Pancreas (tissue), 10 donors: ENCODE measurements around the gene SPPL2A. TPM values are rescaled to one million over a fixed set of nuclear protein-coding genes. Genes with fewer than 3 reads are reported as not detected.
A peak's percentile ranks its signal among the peaks of the same experiment; 100 is the strongest.
"Not testable (repeated sequence)": the region's sequence is repeated elsewhere in the genome, so short reads cannot be mapped to it uniquely, and the experiment has no call there.

ENCODE experiments used
- ATAC-seq, 4 donors: fragments of 200-7000 bp; cut with Tn5 transposase; one replicate each; pipeline versions ENCODE4 v1.8.0 to v1.9.1; 2020; ENCODE audit warnings: mild to moderate bottlenecking in 4 of 4, moderate library complexity in 4 of 4
- DNase-seq, 6 donors: peaks; one replicate each; pipeline ENCODE4 v3.0.0-alpha.2; 2020
- FAIRE-seq: peaks from 2 replicates; lab custom pipeline; 2012; peaks lifted over from hg19 to GRCh38; lab: Jason Lieb, UNC
- H3K27ac ChIP-seq, 4 donors: fragments of 200-600 bp; sonication (generic); 1 replicate in 3 of 4; 2 replicates in 1 of 4; pipeline versions ENCODE4 v1.5.0 to v1.8.0; 2020
- H3K27me3 ChIP-seq, 4 donors: fragments of 200-600 bp; one replicate each; pipeline ENCODE4 v1.8.0; 2021
- H3K36me3 ChIP-seq, 3 donors: fragments of 200-600 bp; sonication (generic) in 1 of 3; one replicate each; pipeline versions ENCODE4 v1.5.0 to v1.8.0; 2020 to 2021
- H3K4me1 ChIP-seq, 3 donors: fragments of 200-600 bp; one replicate each; pipeline ENCODE4 v1.8.0; 2021
- H3K4me3 ChIP-seq, 4 donors: fragments of 200-600 bp; sonication (generic) in 2 of 4; one replicate each; pipeline versions ENCODE4 v1.5.0 to v1.8.0; 2020 to 2021
- H3K9me3 ChIP-seq, 4 donors: fragments of 200-600 bp; one replicate each; pipeline ENCODE4 v1.8.0; 2021
- CTCF ChIP-seq, 4 donors: fragments of 200-600 bp; sonication (generic) in 3 of 4; IDR thresholded peaks; one replicate each; pipeline versions ENCODE4 v1.5.0 to v1.8.0; 2021; ENCODE audit warnings: antibody characterized with exemption in 4 of 4
- WGBS, 2 donors: extraction: QIAGEN DNeasy Blood & Tissue Kit; methylation state at CpG; one replicate each; pipeline ENCODE4 v1.1.7; 2013; 5-methylcytosine and 5-hydroxymethylcytosine counted together
- intact Hi-C, 3 donors: fragments of 100-400 bp; cut with DNase I; formaldehyde crosslinking; loops; one replicate each; pipeline versions ENCODE4 v1.11.1 to v1.14.2; 2022
- polyA plus RNA-seq, 2 donors: library from polyadenylated mRNA; stranded (reverse); fragments of 200-250 nt; gene quantifications; one replicate each; pipeline ENCODE4 v1.2.3, GENCODE V29; 2013
- total RNA-seq, 6 donors: library from RNA; stranded (reverse); fragmentation: NEBNext Ultra II Directional in 4 of 6; extraction: Animal tissue kit (Norgen Biotek cat#: 25700) in 4 of 6; gene quantifications; one replicate each; pipeline versions ENCODE4 v1.2.1 to v1.2.4, GENCODE V29; 2021 to 2023
- donor health status: healthy with polysubstance abuse.
- donor health status: DM: no; HTN: no; CAD: no; lungs with moderate emphysema.
- donor health status: DM: no; HTN: no; CAD: no.
- donor health status: control.
- donor health status: control.
- donor health status: Bipolar disorder and iron deficiency.
- donor health status: DM: yes; HTN: yes; CAD: no.
- donor health status: DM: no; HTN: no; CAD: no.
- donor health status: DM: no; HTN: no; CAD: no.
- donor health status: DM: yes; HTN: yes; CAD: no.

SPPL2A gene, protein sequence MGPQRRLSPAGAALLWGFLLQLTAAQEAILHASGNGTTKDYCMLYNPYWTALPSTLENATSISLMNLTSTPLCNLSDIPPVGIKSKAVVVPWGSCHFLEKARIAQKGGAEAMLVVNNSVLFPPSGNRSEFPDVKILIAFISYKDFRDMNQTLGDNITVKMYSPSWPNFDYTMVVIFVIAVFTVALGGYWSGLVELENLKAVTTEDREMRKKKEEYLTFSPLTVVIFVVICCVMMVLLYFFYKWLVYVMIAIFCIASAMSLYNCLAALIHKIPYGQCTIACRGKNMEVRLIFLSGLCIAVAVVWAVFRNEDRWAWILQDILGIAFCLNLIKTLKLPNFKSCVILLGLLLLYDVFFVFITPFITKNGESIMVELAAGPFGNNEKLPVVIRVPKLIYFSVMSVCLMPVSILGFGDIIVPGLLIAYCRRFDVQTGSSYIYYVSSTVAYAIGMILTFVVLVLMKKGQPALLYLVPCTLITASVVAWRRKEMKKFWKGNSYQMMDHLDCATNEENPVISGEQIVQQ
- total RNA-seq (10 to 100 TPM; 39.4 to 64.4 (median 45.2) TPM), polyA plus RNA-seq (10 to 100 TPM; 29.8 to 48.6 TPM)

- Histone ChIP-seq H3K9me3 (no peaks in the 10 kb centered on the region), H3K4me1 (peaks cover 0 to 24% (median 0%) of the 10 kb centered on the region in 3 donors), H3K27me3 (no peaks in the 10 kb centered on the region), H3K27ac (peak within 1 kb of the TSS; percentile 92 to 99 (median 95)), H3K4me3 (peak within 1 kb of the TSS; percentile 72 to 89 (median 82)), H3K36me3 (no peaks in the 10 kb centered on the region)
- TF ChIP-seq CTCF (IDR thresholded peaks at IDR 0.05), result no peak
- WGBS, 2 donors, result 0% methylated on average over 54 to 77 of the region's 77 CpGs
- intact Hi-C loops, result no loop called here
- ATAC-seq, result peak; percentile 89 to 93 (median 92)
- DNase-seq, result peak; percentile 71 to 91 (median 82)
- FAIRE-seq, result no peak
These were observed at the start of gene SPPL2A for GRCh38 chr15:50765195-50765967. SPPL2A (minus strand) TSS chr15:50765706; CDS start chr15:50765533, 173 bp downstream.

GRCh38 chr15:50814634-50815033, 49.1 kb upstream of the SPPL2A start:
- intact Hi-C loops, result no loop called here
- Histone ChIP-seq H3K27ac (no peak overlapping the region), H3K36me3 (no peaks in the 10 kb centered on the region), H3K4me3 (no peak overlapping the region), H3K9me3 (no peaks in the 10 kb centered on the region), H3K4me1 (no peaks in the 10 kb centered on the region), H3K27me3 (no peaks in the 10 kb centered on the region)
- TF ChIP-seq CTCF (IDR thresholded peaks at IDR 0.05), result no peak
- no peak for ATAC-seq
- no peak for FAIRE-seq
- no peak for DNase-seq

DNA sequence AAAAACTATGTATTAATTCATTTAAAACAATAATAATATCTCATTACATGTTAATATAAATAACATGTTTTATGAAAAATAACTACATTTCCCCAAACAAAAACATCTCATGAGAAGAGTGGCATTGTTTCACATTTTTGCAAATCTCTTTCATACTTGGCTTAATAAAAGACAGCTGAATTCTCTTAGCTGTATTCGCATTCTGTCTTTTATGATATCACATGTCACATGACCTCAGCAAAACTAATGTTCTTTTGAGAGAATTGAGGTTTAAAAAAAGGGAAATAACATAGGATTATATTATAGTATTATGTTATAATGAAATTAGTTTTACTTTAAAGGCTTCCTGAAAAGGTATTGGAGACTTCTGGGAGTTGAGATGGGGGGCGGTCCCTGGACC, 48.4 kb upstream of the SPPL2A start:
- Histone ChIP-seq H3K36me3 (no peaks in the 10 kb centered on the region), H3K4me1 (no peaks in the 10 kb centered on the region), H3K27ac (no peak overlapping the region), H3K27me3 (no peaks in the 10 kb centered on the region), H3K9me3 (no peaks in the 10 kb centered on the region), H3K4me3 (no peak overlapping the region)
- TF ChIP-seq CTCF (IDR thresholded peaks at IDR 0.05), result no peak
- intact Hi-C loops, result no loop called here
- no peak for FAIRE-seq
- WGBS, 2 donors, result 82 to 91% methylated on average over 2 of the region's 2 CpGs
- no peak for DNase-seq
- no peak for ATAC-seq

GRCh38 chr15:50813089-50813488, 47.6 kb upstream of the SPPL2A start:
- no peak for ATAC-seq
- DNase-seq, result no peak
- no peaks in the 10 kb centered on the region for H3K9me3 ChIP-seq
- intact Hi-C loops, result no loop called here
- H3K4me1 ChIP-seq, result no peaks in the 10 kb centered on the region
- WGBS, 2 donors, result 96 to 99% methylated on average over 10 of the region's 10 CpGs
- H3K36me3 ChIP-seq, result no peaks in the 10 kb centered on the region
- no peak for FAIRE-seq
- H3K27ac ChIP-seq, result no peak overlapping the region
- H3K27me3 ChIP-seq, result no peaks in the 10 kb centered on the region
- TF ChIP-seq CTCF (IDR thresholded peaks at IDR 0.05), result no peak
- H3K4me3 ChIP-seq, result no peak overlapping the region

DNA sequence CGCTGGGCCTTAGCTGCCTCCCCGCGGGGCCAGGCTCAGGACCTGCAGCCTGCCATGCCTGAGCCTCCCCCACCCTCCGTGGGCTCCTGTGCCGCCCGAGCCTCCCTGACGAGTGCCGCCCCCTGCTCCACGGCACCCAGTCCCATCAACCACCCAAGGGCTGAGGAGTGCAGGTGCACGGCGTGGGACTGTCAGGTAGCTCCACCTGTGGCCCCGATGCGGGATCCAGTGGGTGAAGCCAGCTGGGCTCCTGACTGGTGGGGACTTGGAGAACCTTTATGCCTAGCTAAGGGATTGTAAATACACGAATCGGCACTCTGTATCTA, 46.6 kb upstream of the SPPL2A start:
- H3K27ac ChIP-seq, H3K27me3 ChIP-seq, H3K9me3 ChIP-seq, H3K4me3 ChIP-seq, intact Hi-C loops, FAIRE-seq, ATAC-seq, H3K36me3 ChIP-seq, H3K4me1 ChIP-seq: not testable (repeated sequence)
- 88 to 95% methylated on average over 15 of the region's 15 CpGs for WGBS, 2 donors
- peak in 1 of 6 donors; percentile 68 for DNase-seq

- H3K4me3 ChIP-seq, H3K4me1 ChIP-seq, H3K27ac ChIP-seq, H3K27me3 ChIP-seq, FAIRE-seq, H3K36me3 ChIP-seq, H3K9me3 ChIP-seq, ATAC-seq, intact Hi-C loops: not testable (repeated sequence)
- DNase-seq, result peak in 1 of 6 donors; percentile 40
- WGBS, 2 donors, result 94 to 96% methylated on average over 25 to 30 of the region's 30 CpGs
These were observed 46.1 kb upstream of the SPPL2A start for GRCh38 chr15:50811461-50812180.
